HG03135 (cell line): ENCODE measurements around the gene USP40.
"Not testable (repeated sequence)": the region's sequence is repeated elsewhere in the genome, so short reads cannot be mapped to it uniquely, and the experiment has no call there.

ENCODE experiments used
- ATAC-seq: cut with Tn5 transposase; IDR thresholded peaks from one replicate; pipeline ENCODE4 v1.9.1; 2021; ENCODE audit warnings: mild to moderate bottlenecking, moderate library complexity; ENCODE audit not compliant: unreplicated experiment

USP40 gene, protein sequence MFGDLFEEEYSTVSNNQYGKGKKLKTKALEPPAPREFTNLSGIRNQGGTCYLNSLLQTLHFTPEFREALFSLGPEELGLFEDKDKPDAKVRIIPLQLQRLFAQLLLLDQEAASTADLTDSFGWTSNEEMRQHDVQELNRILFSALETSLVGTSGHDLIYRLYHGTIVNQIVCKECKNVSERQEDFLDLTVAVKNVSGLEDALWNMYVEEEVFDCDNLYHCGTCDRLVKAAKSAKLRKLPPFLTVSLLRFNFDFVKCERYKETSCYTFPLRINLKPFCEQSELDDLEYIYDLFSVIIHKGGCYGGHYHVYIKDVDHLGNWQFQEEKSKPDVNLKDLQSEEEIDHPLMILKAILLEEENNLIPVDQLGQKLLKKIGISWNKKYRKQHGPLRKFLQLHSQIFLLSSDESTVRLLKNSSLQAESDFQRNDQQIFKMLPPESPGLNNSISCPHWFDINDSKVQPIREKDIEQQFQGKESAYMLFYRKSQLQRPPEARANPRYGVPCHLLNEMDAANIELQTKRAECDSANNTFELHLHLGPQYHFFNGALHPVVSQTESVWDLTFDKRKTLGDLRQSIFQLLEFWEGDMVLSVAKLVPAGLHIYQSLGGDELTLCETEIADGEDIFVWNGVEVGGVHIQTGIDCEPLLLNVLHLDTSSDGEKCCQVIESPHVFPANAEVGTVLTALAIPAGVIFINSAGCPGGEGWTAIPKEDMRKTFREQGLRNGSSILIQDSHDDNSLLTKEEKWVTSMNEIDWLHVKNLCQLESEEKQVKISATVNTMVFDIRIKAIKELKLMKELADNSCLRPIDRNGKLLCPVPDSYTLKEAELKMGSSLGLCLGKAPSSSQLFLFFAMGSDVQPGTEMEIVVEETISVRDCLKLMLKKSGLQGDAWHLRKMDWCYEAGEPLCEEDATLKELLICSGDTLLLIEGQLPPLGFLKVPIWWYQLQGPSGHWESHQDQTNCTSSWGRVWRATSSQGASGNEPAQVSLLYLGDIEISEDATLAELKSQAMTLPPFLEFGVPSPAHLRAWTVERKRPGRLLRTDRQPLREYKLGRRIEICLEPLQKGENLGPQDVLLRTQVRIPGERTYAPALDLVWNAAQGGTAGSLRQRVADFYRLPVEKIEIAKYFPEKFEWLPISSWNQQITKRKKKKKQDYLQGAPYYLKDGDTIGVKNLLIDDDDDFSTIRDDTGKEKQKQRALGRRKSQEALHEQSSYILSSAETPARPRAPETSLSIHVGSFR

DNA sequence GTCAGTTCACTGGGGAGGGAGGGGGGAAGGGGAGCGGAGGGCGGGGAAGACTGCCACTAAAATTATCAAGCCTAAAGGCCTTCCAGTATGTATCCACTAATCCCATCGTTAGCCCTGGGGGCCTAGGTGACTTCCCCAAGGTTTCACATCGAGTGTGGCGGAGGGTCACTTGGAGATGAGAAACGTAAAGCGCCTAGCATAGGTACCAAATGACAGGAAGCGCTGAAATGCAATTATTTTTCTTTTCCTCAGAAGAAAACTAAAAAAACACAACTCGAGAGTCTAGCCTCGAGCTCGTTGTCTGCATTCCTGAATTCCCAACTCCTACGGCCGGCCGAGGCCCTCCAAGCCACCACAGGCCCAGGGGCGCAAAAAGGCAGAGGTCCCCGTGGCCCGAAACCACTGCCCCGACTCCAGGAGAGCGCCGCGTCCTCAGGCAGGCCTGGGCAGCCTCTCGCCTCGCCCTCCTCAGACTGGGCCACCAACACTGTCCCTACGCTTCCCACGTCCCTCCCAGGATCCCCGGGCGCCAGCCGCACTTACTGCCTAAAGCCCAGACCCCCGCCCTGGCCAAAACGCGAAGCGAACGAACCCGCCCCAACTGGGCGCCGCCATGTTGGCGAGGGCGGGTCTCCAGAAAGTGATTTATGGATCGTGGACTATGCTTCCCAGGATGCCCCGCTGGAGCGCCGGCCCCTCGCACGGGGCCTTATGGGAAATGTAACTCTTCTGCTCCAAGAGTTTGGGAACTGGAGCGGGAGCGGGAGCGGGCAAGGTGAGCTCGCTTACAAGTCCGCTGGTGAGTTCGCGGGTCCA is at the start of gene USP40:
Gene USP40, minus strand, starts transcription at position 642 of the 816 bp plus-strand sequence. CDS start 1,228 bp downstream, outside the sequence.
- ATAC-seq: peak; percentile 75

DNA sequence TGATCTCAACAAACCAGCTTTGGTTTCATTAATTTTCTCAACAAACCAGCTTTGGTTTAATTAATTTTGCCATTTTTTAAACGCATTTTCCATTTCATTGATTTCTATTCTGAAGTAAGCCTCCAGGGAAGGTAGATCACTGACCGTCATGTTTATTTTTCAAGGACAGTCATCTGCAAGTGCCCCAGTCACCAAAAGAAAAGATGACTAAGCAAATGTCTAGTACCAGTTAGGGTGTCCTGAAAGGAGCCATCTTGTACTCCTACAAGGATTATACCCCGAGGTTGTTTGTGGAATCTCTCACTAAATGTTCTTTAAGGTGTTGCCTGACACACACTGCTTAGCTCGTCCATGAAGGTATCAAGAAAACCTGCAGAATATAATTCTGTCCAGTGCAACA is 44.7 kb upstream of the USP40 start:
- no peak for ATAC-seq

DNA sequence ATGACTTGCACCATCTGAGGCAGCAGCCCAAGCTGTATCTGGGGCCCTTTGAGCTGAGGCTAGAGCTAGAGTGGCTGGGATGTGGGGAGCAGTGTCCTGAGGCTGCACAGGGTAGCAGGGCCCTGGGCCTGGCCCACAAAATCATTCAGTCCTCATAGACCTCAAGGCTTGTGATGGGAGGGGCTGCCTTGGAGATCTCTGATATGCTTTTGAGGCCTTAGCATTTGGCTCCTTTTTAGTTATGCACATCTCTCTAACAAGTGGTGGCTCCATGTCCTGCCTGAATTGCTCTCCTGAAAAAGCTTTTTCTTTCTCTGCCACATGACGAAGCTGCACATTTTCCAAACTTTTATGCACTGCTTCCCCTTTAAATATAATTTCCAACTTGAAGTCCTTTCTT is 39.1 kb upstream of the USP40 start:
- no peak for ATAC-seq

DNA sequence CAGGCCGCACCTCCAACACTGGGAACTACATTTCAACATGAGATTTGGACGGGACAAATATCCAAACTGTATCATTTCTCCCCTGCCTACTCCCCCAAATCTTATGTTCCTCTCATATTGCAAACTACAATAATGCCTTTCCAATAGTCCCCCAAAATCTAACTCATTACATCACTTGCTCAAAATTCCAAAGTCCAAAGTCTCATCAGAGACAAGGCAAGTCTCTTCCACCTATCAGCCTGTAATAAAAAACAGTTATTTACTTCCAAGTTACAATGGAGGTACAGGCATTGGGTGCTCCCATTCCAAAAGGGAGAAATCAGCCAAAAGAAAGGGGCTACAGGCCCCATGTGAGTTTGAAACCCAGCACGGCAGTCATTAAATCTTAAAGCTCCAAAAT is 38.2 kb upstream of the USP40 start:
- ATAC-seq: no peak

DNA sequence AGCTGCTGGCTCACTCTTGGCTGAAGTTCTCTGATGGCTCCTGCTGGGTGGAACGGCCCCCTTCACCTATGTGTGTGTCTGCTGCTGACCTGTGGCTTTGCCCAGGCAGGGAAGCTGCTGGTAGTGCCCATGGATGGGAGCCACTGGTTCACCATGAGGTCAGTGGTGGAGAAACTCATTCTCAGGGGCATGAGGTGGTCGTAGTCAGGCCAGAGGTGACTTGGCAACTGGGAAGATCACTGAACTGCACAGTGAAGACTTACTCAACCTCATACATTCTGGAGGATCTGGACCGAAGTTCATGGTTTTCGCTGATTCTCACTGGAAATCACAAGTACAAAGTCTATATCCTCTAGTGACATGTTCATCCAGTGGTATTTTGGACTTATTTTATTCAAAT is 36.9 kb upstream of the USP40 start:
- no peak for ATAC-seq

DNA sequence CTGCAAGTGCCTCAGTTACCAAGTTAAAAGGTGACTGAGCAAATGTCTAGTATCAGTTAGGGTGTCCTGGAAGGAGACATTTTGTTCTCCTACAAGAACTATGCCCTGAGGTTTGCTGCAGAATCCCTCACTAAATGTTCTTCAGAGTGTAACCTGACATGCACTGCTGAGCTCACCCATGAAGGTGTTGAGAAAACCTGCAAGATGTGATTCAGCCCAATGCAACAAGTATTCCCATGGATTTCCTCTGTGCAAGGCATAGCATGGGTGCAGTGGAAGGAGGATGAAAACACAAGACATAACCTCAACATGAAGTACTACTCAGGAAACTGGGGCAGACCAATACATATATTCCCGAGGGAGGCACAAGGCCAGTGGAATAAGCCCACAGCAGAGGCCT is 35.5 kb upstream of the USP40 start:
- ATAC-seq: no peak

DNA sequence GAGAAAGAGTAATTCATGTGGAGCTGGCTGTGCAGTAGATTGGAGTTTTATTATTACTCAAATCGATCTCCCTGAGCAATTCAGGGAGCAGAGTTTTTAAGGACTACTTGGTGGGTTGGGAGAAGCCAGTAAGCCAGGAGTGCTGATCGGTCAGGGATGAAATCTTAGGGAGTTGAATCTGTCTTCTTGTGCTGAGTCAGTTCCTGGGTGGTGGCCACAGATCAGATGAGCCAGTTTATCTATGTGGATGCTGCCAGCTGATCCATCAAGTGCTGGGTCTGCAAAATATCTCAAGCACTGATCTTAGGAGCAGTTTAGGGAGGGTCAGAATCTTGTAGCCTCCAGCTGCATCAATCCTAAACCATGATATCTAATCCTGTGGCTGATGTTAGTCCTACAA is 33.8 kb upstream of the USP40 start:
- no peak for ATAC-seq

DNA sequence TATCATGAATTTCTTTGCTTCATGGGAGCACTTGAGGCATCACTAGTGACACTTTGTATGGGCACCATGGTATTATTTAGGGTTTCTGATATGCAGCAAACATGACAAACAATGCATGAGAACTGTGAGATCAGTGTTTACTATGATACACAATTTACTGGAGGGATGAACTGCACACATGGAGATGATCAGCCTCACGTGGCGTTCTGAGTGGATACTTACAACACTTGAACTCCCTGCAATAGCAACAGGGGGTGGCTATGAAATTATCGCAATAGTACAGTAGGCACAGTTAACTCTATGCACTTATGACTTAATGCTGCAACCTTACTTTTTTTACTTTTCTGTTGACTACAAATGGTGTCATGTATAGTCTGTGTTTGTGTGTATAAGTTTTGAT is 32.4 kb upstream of the USP40 start:
- ATAC-seq: no peak

DNA sequence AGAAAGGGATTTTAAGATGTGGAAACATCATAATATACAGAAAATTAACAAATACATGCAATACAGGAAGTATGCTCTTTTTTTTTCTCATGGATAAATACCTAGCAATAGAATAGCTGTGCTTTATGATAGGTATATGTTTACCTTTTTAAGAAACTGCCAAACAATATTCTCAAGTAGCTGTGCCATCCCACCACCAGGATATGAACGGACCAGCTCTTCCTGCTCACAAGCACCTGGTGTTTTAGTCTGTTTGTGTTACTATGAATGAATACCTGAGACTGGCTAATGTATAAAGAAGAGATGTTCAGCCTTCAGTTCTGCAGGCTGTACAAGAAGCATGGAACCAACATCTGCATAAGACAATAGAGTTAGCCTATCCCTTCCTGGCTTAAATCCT is 30.9 kb upstream of the USP40 start:
- no peak for ATAC-seq

DNA sequence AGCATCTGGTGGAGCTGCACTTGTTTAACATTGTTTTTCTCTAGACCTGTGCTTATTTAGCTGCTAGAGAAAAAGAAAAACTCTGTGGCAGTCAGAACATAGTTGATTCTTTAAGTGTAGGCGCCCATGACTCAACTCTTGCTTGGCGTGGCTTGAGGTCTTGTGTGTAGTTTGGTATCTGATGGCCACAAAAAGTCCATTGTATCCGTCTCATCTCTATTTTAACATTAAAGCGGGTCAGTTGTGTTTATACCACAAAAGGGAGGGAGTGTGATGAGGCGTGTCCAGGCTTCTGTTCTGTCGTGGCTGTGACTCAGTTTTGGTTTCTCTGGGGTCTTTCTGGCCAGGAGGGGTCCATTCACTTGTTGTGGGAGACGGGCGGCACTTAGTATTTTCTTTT is 26.6 kb upstream of the USP40 start:
- ATAC-seq: no peak

DNA sequence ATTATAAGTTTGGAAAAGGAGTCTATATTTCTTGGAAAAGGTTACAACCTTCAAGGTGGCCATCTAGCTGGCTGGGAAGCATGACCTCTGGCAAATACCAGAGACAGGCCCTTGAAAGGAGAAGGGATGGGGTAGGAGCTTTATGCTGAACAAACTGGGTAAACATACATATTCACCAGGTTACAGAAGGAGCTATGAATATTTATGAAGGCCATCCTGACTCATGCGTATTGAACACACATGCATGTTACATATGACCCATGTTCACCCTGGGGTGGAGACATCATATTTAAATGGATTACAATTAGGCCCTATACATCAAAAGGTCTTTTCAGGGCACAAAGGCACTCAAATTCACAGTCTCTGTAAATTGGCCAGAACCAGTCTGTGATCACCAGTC is 26.1 kb upstream of the USP40 start:
- not testable (repeated sequence) for ATAC-seq

DNA sequence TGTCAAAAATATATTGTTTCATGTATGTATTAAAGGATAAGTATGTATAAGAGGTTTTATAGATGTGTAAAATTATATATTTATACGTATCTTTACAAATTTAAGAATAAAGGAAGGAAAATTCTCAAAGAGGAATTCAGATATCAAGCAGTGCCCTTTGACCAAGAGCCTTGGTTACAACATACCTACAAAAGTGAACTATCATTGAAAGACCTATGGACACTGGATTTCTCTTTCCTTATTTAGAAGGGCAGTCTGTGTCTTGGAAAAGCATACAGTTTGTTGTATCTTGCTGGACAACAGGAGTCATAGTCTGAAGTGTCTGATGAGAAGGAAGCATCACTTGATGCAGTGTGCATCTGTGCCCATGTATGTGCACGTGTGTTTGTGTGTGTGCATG is 21.8 kb upstream of the USP40 start:
- no peak for ATAC-seq

DNA sequence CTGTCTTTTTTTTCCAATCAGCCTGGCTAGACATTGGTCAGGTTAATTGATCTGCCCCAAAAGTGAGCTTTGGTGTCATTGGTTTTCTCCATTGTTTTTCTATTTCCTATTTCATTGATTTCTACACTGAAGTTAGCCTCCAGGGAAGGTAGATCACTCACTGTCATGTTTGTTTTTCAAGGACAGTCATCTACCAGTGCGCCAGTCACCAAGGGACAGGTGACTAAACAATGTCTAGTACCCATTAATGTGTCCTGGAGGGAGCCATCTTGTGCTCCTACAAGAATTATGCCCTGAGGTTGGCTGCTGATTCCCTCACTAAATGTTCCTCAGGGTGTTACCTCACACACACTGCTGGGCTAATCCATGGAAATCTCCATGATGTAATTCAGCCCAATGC is 17.6 kb upstream of the USP40 start:
- no peak for ATAC-seq

DNA sequence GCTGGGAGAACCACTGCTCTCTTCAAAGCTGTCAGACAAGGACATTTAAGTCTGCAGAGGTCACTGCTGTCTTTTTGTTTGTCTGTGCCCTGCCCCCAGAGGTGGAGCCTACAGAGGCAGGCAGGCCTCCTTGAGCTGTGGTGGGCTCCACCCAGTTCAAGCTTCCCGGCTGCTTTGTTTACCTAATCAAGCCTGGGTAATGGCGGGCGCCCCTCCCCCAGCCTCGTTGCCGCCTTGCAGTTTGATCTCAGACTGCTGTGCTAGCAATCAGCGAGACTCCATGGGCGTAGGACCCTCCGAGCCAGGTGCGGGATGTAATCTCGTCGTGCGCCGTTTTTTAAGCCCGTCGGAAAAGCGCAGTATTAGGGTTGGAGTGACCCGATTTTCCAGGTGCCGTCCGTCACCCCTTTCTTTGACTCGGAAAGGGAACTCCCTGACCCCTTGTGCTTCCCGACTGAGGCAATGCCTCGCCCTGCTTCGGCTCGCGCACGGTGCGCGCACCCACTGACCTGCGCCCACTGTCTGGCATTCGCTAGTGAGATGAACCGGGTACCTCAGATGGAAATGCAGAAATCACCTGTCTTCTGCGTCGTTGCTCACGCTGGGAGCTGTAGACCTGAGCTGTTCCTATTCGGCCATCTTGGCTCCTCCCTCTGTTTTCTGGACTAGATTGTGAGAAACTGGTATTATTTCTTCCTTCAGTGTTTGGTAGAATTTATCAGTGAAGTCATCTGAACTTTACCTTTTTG is 16.8 kb upstream of the USP40 start:
- not testable (repeated sequence) for ATAC-seq

DNA sequence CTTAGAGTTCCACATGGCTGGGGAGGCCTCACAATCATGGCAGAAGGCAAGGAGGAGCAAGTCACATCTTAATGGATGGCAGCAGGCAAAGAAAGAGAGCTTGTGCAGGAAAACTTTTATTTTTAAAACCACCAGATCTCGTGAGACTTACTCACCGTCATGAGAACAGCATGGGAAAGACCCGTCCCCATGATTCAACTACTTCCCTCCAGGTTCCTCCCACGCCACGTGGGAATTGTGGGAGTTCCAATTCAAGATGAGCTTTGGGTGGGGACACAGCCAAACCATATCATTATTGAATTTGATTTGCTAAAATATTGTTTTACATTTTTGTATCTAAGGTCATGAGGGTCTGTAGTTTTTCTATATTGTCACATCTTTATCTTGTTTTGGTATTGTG is 10.8 kb upstream of the USP40 start:
- ATAC-seq: not testable (repeated sequence)

DNA sequence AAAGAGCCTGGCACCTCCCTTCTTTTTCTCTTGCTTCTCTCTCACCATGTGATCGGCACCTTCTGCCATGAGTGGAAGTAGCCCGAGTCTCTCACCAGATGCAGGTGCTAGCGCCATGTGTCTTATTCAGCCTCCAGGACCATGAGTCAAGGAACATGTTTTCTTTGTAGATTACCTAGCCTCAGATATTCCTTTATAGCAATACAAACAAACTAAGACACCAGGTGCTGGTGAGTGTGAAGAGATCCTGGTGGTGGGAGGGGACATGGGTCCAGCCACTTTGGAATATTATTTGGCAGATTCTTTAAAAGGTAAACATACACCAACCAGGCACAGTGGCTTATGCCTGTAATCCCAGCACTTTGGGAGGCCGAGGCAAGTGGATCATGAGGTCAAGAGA is 5.9 kb upstream of the USP40 start:
- ATAC-seq: no peak

DNA sequence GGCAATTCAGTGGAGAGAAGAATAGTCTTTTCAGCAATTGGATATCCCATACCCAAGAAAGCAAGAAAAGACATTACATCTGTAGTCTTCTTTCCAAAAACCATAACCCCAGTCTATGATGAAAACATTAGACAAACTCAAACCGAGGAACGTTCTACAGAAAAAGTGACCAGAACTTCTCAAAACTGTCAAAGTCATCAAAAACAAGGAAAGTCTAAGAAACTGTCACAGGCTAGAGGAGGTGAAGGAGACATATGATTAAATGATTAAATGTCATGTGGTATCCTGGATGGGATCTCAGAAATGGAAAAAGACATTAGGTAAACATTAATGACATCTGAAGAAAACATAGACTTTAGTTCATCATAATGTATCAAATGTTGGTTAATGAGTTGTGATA is 4.9 kb upstream of the USP40 start:
- ATAC-seq: no peak

DNA sequence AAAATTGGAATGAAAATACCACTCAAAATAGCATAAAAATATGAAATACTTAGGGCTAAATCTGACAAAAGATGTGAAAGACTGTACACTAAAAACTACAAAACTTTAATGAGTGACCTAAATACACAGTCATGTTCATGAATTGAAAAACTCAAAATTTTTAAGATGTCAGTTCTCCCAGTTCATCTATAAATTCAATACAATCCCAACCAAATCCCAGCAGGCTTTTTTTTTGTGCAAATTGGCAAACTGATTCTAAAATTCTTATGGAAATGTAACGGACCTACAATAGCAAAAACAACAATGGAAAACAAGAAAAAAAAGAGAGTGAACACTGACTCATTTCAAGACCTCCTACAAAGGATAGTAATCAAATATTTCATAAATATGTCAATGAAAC is 4.4 kb upstream of the USP40 start:
- ATAC-seq: no peak

DNA sequence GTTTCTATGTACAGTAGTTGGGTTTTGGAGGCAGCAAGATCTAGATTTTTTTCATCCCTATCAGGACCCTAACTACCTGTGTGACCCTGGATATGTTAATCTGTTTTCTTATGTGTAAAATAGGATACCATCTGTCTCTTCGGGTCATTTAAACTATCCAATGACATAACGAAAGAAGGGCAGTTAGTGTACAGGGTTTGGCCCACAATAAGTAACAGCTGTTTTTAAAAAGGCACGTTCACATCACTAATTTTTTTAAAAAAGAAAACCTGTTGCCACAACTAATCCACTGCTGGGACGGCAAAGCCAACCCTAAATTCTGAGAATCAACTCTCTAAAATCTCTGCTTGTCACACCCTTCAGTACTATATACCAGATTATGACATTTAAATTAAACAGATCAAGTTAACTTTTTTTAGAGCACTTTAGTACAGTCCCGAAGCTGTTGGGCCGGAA is 869 bp downstream of the USP40 start:
- ATAC-seq: peak; percentile 29
